Measurements from ENCODE around the gene PIAS4. TPM values are rescaled to one million over a fixed set of nuclear protein-coding genes. Genes with fewer than 3 reads are reported as not detected.

Gene PIAS4
- total RNA-seq, 2 experiments from 2014 or later, result 32.9 to 34.7 TPM

GRCh38 chr19:4049432-4049831 is 41.9 kb downstream of the PIAS4 start:
- POLR2A ChIA-PET, result interaction anchor here (0.8 kb wide), 1 partner anchor 9 kb away, joined by 4 read pairs; no protein-coding TSS in a partner anchor
- CTCF ChIA-PET, result interaction anchor here (0.9 kb wide), 1 partner anchor 90 kb away, joined by 3 read pairs; no protein-coding TSS in a partner anchor

DNA sequence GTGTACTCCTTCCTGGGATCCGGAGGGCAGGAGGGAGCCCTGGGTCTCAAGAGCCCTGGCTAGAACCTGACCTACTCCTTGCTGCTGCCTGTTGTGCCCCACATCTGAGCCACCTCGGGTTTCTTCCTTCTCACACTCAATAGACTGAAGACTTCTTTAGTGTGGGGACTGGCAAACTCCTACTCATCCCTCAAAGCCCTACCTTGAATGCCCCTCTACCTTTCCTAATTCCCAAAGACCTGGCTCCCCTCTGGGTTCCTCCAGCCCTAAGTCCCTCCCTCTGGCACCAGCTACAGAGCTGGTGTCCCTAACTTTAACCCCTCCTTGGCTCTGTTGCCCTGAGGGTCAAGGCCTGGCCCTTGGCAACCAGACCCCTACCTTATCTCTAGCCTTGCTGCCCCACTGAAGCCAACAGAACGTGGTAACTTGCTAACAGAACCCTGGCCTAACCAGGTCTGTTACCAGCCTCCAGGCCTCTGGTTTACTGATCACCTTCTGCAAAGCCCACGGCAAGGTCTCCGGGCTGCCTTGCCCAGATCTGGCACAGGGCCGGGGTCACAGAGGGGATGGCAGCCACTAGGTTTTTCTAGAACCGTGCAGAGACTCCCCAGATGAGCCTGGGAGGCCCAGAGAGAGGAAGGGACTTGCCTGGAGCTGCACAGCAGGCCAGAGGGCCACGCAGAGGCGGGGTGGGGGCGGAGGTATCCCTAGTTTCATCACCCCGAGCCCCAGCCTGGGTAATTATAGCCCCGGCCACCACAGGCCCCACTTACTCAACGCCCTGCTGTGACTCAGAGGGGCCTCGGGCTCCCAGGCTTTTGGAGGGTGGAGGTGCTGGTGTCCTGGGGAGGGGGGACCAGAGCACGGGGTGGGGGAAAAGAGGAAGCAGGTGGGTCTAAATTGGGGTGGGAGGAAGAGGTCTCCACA is 43.9 kb downstream of the PIAS4 start:
- CTCF ChIA-PET, result interaction anchor here (0.7 kb wide), 1 partner anchor 17 kb away, joined by 4 read pairs; no protein-coding TSS in a partner anchor

GRCh38 chr19:4052114-4052992 is 44.8 kb downstream of the PIAS4 start:
- ChIA-PET CTCF (no interaction called here), POLR2A (interaction anchor here (0.9 kb wide), 1 partner anchor 8 kb away, joined by 3 read pairs; no protein-coding TSS in a partner anchor)

More for the DNA sequence above, 43.9 kb downstream of the PIAS4 start:
- POLR2A ChIA-PET, result interaction anchor here (0.6 to 0.9 kb wide), 2 partner anchors 8 to 112 kb away, joined by 3 read pairs; no protein-coding TSS in a partner anchor

DNA sequence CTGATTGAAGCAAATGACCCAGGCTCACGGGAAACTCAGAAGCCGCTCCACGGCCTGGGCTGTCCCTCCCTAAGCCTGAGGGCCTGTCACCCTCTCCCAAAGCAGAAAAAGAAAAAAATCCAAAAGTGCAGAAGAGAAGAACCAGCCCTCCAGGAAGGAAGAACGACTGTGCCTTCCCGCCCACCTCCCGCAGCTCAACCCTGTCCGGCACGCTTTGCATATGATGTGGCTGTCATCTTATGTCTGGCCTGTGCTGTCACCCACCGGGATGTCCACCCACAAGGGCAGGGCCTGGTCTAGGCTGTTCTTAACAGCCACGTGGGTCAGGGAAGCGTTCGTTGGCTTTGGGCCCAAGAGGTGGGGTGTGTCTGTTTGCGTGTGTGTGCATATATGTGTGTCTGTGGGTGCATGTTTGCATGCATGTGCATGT is 45.5 kb downstream of the PIAS4 start:
- CTCF ChIA-PET, result no interaction called here
- POLR2A ChIA-PET, result no interaction called here

DNA sequence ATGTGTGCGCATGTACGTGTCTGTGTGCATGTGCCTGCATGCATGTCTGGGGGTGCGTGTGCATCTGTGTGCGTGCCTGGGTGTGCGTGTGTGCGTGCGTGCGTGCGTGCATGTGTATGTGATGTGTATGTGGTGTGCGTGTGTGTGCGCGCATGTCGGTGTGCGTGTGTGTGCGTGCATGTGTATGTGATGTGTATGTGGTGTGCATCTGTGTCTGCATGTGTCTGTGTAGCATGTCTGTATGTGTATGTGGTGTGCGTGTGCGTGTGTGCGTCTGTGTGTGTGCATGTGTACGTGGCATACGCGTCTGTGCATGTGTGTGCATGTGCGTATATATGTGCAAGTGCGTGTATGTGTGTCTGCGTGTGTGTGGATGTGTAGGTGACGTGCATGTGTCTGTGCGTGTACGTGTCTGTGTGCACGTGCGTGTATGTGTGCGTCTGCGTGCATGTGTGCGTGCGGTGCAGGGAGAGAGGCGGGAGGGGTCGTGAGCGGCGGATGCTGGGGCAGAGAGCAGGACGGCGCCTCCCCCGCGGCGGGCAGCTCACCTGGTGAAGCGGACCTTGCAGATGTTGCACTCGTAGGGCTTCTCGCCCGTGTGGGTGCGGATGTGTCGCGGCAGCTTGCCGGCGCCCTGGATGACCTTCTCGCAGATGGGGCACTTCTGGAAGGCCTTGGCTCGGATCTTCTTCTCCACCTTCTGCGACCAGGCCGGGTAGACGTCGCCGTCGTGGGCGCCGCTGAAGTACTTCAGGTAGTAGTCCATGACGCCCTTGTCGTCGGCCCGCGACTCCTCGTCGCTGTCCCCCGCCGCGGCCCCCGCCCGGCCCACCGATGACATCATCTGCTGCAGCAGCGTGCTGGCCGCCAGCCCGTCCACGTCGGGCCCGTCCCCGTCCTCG is 46.1 kb downstream of the PIAS4 start:
- CTCF ChIA-PET, result no interaction called here

DNA sequence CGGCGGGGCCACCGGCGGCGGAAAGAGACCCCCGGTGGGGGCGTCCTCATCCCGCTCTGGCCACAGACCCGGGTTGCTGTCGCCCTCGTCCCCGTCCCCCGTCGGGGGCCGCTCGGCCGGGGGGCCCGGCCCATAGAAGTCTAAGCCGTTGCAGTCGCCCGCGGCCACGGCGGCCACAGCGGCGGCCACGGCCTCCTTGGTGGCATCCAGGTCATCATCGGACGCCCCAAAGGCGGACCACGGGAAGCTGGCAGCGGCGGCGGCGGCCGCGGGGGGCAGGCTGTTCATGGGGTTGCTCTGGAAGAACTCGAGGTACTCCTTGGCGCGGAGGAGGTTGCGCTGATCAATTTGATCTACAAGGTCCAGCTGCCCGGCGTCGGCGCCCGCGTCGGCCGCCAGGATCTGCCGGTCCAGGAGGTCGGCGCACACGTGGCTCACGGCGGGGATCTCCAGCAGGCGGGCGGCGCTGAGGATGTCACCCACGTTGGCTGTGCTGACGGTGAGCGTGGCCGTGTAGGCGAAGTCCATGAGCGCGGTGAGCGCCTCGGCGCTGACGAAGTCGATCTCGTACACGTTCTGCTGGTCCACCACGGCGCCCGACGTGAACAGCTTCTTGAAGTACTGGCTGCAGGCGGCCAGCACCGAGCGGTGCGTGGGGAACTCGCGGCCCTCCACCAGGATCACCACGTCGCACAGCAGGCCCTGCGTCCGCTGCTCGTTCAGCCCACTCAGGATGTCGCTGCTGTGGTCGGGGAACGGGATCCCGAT is 47.1 kb downstream of the PIAS4 start:
- CTCF ChIA-PET, result no interaction called here
- POLR2A ChIA-PET, result no interaction called here

More for the DNA sequence above, 46.1 kb downstream of the PIAS4 start:
- POLR2A ChIA-PET, result no interaction called here

- CTCF ChIA-PET, result no interaction called here
- POLR2A ChIA-PET, result no interaction called here
These were observed 47.6 kb downstream of the PIAS4 start for GRCh38 chr19:4055209-4055552.

- POLR2A ChIA-PET, result interaction anchor here (0.6 to 1.3 kb wide), 5 partner anchors 9 to 347 kb away, joined by 3 to 5 read pairs (median 4); partner anchors contain the start of gene EEF2
These were observed 50.6 kb downstream of the PIAS4 start for GRCh38 chr19:4057931-4058692.

DNA sequence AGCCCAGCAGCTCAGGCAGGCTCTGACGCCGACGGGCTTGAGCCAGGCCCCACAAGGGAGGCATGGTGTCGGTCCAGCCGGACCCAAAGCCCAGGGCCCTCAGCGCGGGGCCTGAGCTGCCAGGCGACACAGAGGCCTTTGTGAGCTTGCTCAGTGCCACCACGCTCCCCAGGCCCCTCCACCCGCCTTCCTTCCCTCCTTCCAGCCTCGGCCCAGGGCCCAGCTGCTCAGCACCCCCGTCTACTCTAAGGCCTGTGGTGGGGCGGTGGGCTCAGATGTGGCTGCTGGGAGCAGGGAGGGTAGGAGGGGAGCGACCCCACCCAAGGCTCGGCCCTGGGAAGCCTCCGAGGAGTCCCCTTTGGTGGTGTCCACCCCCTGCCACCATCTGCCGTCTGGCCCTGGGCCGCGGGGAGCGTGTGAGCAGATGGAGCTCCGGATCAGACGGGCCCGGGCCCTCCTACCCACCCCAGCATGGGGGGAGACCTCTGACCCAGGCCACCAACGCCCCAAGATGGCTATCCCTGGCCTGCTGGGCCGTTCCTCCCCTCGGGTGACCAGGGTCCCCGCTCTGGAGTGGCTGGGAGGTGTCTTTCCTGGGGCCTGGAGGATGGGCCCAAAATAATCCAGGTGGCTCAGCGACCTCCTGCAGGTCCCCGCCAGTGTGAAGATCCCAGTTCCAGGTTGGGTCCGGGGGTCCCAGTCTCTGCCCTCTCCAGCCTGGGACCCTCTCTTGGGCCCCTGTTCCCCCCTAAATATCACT is 51.3 kb downstream of the PIAS4 start:
- POLR2A ChIA-PET, result interaction anchor here (0.6 to 1.3 kb wide), 5 partner anchors 10 to 347 kb away, joined by 3 to 5 read pairs (median 4); partner anchors contain the start of gene EEF2

More at GRCh38 chr19:4057931-4058692, 50.6 kb downstream of the PIAS4 start:
- CTCF ChIA-PET, result interaction anchor here (0.7 to 4.2 kb wide), 6 partner anchors 61 to 518 kb away, joined by 3 to 24 read pairs (median 4); no protein-coding TSS in a partner anchor

GRCh38 chr19:4059453-4059871 is 51.9 kb downstream of the PIAS4 start:
- ChIA-PET POLR2A (interaction anchor here (0.6 to 1.0 kb wide), 2 partner anchors 8 to 24 kb away, joined by 3 read pairs; no protein-coding TSS in a partner anchor), CTCF (interaction anchor here (1.1 to 4.2 kb wide), 3 partner anchors 30 to 145 kb away, joined by 3 to 24 read pairs (median 3); no protein-coding TSS in a partner anchor)

More for the DNA sequence above, 51.3 kb downstream of the PIAS4 start:
- CTCF ChIA-PET, result interaction anchor here (0.7 to 4.2 kb wide), 7 partner anchors 31 to 517 kb away, joined by 3 to 24 read pairs (median 3); no protein-coding TSS in a partner anchor

GRCh38 chr19:4059891-4060620 is 52.5 kb downstream of the PIAS4 start:
- ChIA-PET CTCF (interaction anchor here (1.0 to 4.2 kb wide), 4 partner anchors 30 to 144 kb away, joined by 3 to 24 read pairs (median 3); no protein-coding TSS in a partner anchor), POLR2A (interaction anchor here (0.6 to 1.0 kb wide), 3 partner anchors 8 to 72 kb away, joined by 3 to 6 read pairs (median 3); no protein-coding TSS in a partner anchor)

DNA sequence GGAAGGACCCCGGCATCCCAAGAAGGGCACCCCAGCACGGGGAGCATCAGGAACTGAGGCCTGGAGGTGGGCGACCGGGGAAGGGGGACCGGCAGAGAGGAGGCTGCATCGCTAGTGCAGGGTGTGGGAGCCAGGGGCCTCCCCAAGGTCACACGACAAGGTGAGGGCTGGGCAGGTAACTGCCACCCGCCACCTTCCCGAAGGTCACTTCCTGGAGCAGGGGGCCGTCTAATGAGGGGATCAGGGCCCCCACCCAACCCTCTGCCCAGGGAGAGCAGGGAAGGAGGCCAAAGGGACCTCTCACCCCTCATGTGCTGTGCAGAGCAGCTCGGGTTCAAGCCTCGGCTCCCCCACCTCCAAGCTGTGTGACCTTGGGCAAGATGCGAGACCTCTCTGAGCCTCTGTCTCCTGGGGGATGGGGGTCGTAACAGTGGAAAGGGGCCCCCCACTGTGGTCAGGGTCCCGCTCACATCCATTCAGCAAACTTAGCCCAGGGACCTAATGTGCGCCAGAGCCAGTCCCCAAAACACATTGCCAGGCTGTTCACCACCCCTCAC is 53.2 kb downstream of the PIAS4 start:
- ChIA-PET CTCF (interaction anchor here (1.0 to 4.2 kb wide), 3 partner anchors 73 to 126 kb away, joined by 3 to 24 read pairs (median 3); no protein-coding TSS in a partner anchor), POLR2A (interaction anchor here (0.6 kb wide), 1 partner anchor 73 kb away, joined by 6 read pairs; no protein-coding TSS in a partner anchor)

- ChIA-PET CTCF (interaction anchor here (1.2 to 4.2 kb wide), 3 partner anchors 73 to 125 kb away, joined by 3 to 24 read pairs (median 4); no protein-coding TSS in a partner anchor), POLR2A (no interaction called here)
These were observed 53.7 kb downstream of the PIAS4 start for GRCh38 chr19:4061178-4061682.

DNA sequence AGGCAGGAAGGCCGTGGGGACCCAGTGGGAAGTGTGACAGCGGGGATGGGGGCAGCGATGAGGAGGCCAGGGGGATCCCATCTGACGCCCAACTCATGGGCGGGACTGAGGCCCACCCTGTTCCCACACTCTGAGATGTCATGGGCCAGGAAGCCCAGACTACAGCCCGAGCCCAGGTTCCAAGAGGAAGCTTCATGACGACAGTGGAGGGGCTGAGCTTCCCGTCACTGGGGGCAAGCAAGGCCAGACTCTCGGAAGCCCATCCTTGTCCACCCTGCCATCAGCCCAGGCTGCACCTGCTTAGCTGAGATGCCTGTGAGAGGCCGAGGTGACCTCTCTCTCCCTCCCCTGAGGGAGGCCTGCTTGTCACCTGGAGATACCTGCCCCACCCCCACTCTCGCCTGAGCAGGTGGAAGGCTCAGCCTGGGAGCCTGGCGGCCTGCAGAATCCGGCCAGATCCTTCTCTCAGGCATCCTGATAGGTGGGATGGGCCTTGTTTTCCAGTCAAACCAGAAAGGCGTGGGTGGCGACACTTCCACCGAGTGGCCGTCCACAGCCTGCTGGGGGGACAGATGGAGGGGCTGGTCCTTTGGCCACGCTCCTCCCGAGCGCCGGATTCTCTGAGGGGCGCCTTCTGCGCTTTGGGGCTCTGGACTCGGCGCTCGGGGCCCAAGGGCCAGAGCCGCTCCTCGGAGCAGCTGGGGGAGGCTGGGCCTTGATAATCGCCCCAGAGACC is 54.3 kb downstream of the PIAS4 start:
- ChIA-PET CTCF (interaction anchor here (1.2 kb wide), 2 partner anchors 74 to 125 kb away, joined by 3 to 4 read pairs; no protein-coding TSS in a partner anchor), POLR2A (interaction anchor here (0.9 kb wide), 1 partner anchor 57 kb away, joined by 3 read pairs; no protein-coding TSS in a partner anchor)

All from activated CD8-positive, alpha-beta memory T cell treated with anti-CD3 and anti-CD28 coated beads for 36 hours (primary cell).